T-helper 22 cell (primary cell): ENCODE data around the gene CLTCL1.
A peak's percentile ranks its signal among the peaks of the same experiment; 100 is the strongest.
"Not testable (repeated sequence)": the region's sequence is repeated elsewhere in the genome, so short reads cannot be mapped to it uniquely, and the experiment has no call there.

Experiments
- DNase-seq: peaks from one replicate; pipeline ENCODE4 v3.0.0-alpha.2; 2020; ENCODE audit warnings: low read depth

Gene CLTCL1

DNA sequence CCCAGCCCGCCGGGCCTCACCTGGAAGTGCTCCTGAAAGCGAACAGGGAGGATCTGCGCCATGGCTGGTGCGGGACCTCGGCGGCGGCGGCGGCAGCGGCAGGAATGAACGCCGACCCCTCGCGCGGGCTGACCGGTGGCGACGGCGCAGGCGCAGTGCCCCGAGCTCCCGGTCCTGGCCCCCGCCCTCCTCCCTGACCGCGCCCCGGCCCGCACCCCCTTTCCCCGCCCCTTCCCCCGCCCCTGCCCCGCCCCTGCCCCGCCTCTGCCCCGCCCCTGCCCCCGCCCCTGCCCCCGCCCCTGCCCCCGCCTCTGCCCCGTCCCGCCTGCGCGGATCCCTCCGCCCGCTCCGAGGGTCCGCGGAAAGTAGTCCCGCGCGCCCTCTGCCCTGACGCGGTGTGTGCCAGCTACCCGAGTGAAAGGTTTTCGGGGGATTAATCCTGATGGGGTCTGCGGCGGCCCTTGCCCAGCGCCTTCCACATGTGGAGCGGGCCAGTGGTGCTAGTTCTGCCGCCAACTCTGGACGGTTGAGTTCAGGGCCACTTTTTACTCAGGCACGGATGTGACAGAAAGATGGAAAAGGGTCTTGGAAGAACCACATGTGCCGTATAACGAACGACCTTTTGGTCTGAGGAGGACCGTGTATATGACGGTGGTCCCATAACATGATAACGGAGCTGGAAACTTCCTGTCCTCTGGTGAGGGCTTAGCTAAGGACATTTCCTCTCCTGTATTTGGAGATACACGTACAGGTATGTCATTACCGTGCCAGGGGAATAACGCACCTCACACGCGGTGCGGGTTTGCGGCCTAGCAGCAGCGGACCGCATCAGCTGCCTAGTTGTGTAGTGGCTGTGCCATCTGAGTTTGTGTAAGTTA lies at the start of gene CLTCL1:
Gene CLTCL1 (minus strand): TSS at position 140 of the 878 bp plus-strand sequence. CDS start 78 bp downstream, at position 62.
- DNase-seq = peak; percentile 52

DNA sequence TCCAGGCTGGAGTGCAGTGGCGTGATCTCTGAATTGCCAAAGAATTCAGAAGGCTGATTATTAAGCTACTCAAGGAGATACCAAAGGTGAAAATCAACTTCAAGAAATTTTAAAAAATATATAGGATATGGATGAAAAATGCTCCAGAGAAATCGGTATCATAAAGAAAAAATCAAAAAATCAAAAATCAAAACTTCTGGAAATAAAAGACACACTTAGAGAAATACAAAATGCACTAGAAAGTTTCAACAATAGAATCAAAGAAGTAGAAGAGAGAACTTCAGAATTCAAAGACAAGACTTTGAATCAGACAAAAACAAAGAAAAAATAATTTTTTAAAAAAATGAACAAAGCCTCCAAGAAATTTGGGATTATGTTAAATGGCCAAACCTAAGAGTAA lies 45.6 kb upstream of the CLTCL1 start:
- no peak for DNase-seq

DNA sequence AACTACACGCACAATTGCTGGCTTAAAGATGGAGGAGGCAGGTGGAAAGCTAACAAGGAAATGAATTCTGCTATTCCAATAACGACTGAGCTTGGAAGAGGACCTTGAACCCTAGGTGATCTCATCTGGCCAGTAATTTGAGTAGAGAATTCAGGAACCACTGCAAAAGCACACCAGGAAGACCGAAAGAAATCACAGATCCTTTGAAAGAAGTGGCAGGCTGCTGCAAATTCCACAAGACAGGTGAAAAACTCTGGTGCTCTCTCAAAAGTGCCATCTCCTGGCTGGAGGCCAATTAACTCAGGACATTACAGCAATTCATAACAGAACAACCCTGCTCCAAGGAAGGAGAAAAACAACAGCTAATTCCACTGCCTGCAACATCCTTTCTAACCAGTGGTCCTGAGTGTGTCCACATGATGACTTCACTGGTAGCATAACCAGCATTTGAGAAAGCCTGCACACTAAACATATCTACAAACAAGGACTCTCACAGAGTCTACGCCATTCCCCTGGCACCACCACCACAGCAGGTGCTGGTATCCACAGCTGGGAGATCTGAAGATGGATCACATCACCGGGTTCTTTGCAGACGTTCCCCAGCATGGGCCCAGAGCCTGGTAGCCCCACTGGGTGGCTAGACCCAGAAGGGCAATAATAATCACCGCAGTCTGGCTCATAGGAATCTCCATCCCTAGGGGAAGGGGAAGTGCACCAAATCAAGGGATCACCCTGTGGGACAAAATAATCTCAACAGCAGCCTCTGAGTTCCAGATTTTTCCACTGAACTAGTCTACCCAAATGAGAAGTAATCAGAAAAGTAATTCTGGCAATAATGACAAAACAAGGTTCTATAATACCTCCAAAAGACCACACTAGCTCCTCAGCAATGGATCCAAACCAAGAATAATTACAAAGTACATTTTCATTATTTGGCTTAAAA lies 44.9 kb upstream of the CLTCL1 start:
- DNase-seq = no peak

- no peak for DNase-seq
Measured at GRCh38 chr22:19331975-19332374, 40.5 kb upstream of the CLTCL1 start.

DNA sequence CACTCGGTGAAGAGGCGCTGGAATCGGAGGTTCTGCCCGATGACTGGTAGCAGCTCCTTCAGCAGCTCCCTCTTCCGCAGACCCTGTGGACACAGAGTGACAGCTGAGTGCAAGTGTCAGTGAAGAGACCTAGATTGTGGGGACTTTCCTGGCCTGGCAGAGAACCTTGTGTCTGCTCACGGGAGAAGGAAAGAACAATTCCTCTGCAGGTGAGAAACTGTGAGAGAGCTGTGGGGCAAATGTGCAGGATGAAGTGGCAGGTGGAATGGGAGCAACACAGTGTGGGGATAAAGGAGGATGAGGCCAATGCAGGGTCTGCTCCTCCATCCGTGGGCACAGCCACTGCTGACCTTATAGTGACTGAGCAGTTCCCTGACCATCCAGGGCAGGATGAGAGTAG lies 40.0 kb upstream of the CLTCL1 start:
- DNase-seq = no peak

- DNase-seq = no peak
Measured at GRCh38 chr22:19330865-19331418, 39.4 kb upstream of the CLTCL1 start.

DNA sequence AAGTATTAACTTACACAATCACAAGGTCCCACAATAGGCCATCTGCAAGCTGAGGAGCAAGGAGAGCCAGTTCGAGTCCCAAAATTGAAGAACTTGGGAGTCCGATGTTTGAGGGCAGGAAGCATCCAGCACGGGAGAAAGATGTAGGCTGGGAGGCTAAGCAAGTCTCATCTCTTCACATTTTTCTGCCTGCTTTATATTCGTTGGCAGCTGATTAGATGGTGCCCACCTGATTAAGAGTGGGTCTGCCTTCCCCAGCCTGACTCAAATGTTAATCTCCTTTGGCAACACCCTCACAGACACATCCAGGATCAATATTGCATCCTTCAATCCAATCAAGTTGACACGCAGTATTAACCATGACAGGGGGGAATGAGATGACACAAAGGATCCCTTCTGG lies 38.7 kb upstream of the CLTCL1 start:
- DNase-seq = not testable (repeated sequence)

DNA sequence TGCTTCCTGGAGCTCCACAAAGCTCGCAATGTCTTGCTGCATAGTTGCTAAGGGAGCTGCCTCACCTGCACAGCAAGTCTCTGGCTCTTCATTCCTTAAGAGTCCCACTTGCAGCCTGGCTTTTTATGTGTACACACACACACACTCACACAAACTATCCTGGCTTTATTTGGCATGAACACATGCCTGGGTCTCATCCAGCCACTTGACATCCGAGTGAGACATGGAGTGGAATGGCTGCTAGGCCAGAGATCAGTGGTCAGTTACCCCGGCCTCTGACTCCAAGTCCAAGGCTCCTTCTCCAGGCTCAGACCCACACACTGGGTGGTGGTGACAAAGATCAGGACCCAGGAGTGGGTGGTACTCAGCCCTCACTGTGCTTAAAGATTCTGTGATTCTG lies 37.9 kb upstream of the CLTCL1 start:
- no peak for DNase-seq

DNA sequence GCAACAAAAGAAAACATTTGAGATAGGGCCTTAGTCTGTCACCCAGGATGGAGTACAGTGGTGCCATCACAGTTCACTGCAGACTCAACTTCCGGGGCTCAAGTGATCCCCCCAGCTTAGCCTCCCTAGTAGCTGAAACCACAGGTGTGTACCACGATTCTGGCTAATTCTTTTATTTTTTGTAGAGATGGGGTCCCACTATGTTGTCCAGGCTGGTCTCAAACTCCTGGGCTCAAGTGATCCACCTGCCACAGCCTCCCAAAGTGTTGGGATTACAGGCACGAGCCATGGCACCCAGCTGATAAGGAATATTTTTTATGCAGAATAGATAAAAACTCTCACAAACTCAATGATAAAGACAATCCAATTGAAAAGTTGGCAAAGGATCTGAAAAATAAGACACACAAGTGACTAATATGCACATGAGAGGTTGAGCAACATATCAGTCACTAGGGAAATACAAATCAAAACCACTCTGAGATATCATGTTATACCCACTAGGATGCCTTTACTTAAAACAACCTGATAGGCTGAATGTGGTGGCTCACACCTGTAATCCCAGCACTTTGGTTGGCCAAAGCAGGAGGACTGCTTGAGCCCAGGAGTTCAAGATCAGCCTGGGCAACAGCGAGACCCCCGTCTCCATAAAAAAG lies 33.9 kb upstream of the CLTCL1 start:
- DNase-seq = no peak

DNA sequence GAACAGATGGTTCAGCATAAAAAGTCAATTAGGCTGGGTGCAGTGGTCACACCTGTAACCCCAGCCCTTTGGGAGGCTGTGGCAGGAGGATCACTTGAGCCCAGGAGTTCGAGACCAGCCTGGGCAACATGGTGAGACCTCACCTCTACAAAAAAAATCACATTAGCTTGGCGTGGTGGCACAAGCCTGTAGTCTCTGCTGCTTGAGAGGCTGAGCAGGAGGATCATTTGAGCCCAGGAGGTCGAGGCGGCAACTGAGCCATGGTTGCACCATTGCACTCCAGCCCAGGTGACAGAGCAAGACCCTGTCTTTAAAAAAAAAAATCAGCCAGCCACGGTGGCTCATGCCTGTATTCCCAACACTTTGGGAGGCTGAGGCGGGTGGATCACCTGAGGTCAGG lies 31.9 kb upstream of the CLTCL1 start:
- DNase-seq = not testable (repeated sequence)

DNA sequence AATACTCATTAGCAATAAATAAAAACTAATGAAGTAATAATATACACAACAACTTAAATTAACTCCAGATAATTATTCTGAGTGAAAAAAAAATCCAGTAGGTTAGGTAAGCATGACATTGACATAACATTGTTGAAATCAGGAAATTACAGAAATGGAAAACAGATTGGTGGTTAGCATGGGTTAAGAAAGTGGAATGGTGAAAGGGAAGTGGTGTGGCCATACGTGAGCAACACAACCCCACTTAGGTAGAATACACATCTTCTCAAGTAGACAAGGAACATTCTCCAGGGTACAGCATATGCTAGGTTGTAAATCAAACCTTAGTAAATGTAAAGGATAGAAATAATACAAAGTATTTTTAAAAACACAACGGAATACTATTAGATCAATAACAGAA lies 30.2 kb upstream of the CLTCL1 start:
- no peak for DNase-seq

- DNase-seq = not testable (repeated sequence)
Measured at GRCh38 chr22:19320136-19320535, 28.6 kb upstream of the CLTCL1 start.

GRCh38 chr22:19319281-19319680 lies 27.8 kb upstream of the CLTCL1 start:
- DNase-seq = no peak

- DNase-seq = no peak
Measured at GRCh38 chr22:19317865-19318264, 26.3 kb upstream of the CLTCL1 start.

- no peak for DNase-seq
Measured at GRCh38 chr22:19307872-19308271, 16.4 kb upstream of the CLTCL1 start.

- not testable (repeated sequence) for DNase-seq
Measured at GRCh38 chr22:19306535-19306934, 15.0 kb upstream of the CLTCL1 start.

DNA sequence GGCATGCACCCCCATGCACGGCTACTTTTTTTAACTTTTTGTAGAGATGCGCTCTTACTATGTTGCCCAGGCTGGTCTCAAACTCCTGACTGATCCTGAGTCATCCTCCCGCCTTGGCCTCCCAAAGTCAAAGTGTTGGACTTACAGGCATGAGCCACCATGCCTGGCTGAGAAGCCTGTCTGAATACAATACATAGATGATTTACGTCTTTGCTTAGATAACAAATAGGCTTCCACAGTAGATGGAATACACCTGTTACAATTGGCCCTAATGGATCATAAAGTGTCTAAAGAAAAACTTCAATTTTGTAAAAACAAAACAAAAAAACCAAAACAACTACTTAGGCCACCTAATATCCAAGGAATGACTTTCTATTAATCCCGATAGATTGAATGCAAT lies 13.0 kb upstream of the CLTCL1 start:
- no peak for DNase-seq

DNA sequence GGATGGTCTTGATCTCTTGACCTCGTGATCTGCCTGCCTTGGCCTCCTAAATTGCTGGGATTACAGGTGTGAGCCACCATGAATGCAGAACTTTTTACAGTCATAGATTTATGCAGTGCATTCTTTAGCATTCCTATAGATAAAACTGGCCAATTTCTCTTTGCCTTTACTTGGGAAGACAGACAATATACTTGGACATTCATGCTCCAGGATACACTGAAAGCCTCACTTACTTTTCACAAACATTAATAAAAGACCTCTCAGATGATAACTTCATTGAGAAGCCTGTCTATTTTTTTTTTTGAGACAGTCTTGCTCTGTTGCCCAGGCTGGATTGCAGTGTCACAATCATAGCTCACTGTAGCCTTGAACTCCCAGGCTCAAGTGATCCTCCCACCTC lies 12.3 kb upstream of the CLTCL1 start:
- DNase-seq = no peak

- no peak for DNase-seq
Measured at GRCh38 chr22:19295733-19296132, 4.2 kb upstream of the CLTCL1 start.

GRCh38 chr22:19292458-19293230 lies 1.1 kb upstream of the CLTCL1 start:
- DNase-seq = no peak

DNA sequence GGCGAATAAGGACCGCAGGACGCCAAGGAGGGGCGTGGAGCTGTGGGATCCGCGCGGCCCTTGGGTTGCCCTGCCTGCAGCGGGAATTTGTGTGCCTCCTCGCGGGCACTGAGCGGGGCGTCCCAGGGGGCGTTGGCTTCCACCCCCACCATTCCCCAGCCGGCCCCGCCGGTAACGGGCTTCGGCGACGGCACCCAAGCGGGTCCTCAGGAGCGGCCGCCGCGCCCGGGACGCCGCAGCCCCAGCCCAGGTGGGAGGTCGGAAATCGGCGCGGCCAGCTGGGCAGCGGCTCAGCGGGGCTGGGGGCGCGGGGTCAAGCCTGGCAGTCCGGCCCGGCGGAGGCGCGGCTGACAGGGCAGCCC lies 320 bp downstream of the CLTCL1 start:
- DNase-seq = peak; percentile 19
